ENCODE data around the gene NECTIN4.

DNA sequence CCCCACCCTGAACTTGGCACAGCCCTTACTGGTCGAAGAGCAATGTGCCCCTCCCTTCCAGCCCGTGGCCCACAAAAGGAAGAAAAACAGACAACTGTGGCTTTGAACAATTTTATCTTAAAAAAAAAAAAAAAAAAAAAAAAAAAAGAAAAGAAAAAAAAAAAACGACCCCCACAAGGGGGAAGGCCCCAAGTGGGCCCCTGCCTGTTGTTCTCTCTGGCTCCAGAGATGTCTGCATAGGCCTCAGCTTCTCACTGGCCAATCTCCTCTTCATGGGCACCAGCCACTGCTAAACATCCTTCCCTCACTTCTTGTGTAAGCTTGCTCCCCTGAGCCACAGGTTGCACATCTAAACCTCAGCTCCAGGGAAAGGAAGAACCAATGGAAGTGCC lies 50.2 kb downstream of the NECTIN4 start:
- TF ChIP-seq, protein P1, sequence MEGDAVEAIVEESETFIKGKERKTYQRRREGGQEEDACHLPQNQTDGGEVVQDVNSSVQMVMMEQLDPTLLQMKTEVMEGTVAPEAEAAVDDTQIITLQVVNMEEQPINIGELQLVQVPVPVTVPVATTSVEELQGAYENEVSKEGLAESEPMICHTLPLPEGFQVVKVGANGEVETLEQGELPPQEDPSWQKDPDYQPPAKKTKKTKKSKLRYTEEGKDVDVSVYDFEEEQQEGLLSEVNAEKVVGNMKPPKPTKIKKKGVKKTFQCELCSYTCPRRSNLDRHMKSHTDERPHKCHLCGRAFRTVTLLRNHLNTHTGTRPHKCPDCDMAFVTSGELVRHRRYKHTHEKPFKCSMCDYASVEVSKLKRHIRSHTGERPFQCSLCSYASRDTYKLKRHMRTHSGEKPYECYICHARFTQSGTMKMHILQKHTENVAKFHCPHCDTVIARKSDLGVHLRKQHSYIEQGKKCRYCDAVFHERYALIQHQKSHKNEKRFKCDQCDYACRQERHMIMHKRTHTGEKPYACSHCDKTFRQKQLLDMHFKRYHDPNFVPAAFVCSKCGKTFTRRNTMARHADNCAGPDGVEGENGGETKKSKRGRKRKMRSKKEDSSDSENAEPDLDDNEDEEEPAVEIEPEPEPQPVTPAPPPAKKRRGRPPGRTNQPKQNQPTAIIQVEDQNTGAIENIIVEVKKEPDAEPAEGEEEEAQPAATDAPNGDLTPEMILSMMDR (IDR thresholded peaks at IDR 0.05) = no peak
- TF ChIP-seq POLR2A (IDR thresholded peaks at IDR 0.05) = no peak
